Measurements from ENCODE around the gene HDAC9.

- TF ChIP-seq, protein P1, sequence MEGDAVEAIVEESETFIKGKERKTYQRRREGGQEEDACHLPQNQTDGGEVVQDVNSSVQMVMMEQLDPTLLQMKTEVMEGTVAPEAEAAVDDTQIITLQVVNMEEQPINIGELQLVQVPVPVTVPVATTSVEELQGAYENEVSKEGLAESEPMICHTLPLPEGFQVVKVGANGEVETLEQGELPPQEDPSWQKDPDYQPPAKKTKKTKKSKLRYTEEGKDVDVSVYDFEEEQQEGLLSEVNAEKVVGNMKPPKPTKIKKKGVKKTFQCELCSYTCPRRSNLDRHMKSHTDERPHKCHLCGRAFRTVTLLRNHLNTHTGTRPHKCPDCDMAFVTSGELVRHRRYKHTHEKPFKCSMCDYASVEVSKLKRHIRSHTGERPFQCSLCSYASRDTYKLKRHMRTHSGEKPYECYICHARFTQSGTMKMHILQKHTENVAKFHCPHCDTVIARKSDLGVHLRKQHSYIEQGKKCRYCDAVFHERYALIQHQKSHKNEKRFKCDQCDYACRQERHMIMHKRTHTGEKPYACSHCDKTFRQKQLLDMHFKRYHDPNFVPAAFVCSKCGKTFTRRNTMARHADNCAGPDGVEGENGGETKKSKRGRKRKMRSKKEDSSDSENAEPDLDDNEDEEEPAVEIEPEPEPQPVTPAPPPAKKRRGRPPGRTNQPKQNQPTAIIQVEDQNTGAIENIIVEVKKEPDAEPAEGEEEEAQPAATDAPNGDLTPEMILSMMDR (IDR thresholded peaks at IDR 0.05), result no peak
- no peak for TF ChIP-seq POLR2A (IDR thresholded peaks at IDR 0.05)
These were observed 19.5 kb downstream of the HDAC9 start for GRCh38 chr7:18515067-18515466.
